ENCODE results near the gene PEX14.

The PEX14 gene

DNA sequence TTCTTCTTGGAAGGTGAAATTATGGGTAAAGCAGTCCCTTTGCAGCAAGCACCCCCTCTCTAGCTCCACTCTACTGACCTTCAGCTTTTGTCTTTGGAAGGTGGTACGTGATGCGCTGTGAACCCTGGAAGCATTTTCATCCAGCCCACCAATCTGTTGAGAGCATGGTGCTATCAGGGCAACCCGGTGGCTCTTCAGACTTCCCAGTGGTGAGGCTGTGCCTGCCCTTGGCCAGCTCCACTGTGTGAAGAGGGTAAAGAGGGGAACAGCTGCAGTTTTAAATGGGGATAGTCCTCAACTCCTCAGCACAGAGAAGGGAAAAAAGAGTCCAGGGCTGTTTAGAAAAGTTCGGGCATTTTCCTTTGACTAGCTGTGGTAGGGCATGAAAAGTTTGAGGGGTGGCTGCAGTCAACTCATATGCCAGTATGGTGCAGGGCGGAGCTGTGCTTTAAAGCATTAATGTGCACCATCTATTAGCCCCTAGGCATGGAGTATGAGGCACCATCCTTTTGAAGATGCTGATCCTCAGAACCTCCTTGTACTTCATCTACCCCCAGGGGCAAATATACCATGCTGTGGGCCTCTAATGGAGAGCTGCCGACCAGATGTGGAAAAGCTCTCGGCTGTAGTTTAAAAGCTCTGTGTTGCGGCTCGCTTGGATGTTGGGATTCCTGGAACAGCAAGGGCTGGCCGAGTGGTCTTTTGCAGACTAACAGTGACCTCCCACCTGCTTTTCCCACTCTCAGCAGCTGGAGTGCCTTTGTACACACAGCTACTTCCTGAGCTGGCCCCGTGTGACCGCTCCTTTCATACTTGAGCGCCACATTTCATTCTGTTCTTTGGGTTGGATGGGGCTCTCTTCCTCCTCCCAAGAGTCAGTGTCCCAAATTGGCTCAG, 123.0 kb downstream of the PEX14 start:
- TF ChIP-seq Cebpa-rat (IDR thresholded peaks at IDR 0.05) = no peak
- no peak overlapping the region for H3K27ac ChIP-seq
- H4K20me1 ChIP-seq = peaks cover 0 to 38% (median 18%) of the 10 kb centered on the region in 11 experiments; a peak in 13 of 22 replicates
- no peaks in the 10 kb centered on the region for H3K27me3 ChIP-seq
- H3K4me3 ChIP-seq = no peak overlapping the region
- H3K4me2 ChIP-seq = peak overlapping the region in 8 of 11 experiments; percentile 23 to 57 (median 48); a peak in 15 of 22 replicates
- no peaks in the 10 kb centered on the region for H3K9me3 ChIP-seq (replicated peaks in 1 of 11)
- peaks cover 0 to 27% (median 18%) of the 10 kb centered on the region in 10 experiments; a peak in 15 of 20 replicates for H3K4me1 ChIP-seq
- H3K36me3 ChIP-seq = peaks cover 4 to 47% (median 16%) of the 10 kb centered on the region in 11 experiments; a peak in 16 of 22 replicates
- H3K9ac ChIP-seq = no peak overlapping the region

GRCh38 chr1:10598389-10598702, 123.6 kb downstream of the PEX14 start:
- peak overlapping the region in 8 of 11 experiments; percentile 23 to 57 (median 48); a peak in 15 of 22 replicates for H3K4me2 ChIP-seq
- no peaks in the 10 kb centered on the region for H3K9me3 ChIP-seq (replicated peaks in 1 of 11)

DNA sequence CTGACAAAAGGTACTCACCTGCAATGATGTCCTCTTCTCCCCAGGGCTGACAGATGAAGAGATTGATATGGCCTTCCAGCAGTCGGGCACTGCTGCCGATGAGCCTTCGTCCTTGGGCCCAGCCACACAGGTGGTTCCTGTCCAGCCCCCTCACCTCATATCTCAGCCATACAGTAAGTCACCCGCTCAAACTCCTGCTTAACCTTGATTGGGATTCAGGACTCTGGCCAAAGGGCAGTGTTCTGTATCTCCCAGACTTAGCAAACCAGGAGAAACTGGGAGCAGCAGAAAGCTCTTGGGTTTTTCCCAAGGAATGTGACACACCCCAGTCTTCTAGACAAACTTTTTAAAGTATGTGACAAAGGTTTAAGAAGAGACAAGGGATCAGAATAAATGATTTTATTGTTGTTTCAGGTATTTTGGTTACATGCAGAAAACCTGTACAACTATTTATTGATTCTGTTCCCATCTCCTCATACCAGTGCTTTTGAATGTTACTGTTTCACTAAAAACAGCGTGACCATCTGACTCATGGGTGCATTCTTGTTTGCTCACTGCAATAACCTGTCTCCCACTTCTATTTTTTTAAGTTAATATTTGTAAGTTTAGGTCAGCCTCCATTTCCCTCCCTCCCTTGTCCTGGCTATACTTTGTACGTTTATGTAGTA, 124.6 kb downstream of the PEX14 start:
- no peaks in the 10 kb centered on the region for H3K27me3 ChIP-seq
- peaks cover 0 to 39% (median 29%) of the 10 kb centered on the region in 10 experiments; a peak in 15 of 20 replicates for H3K4me1 ChIP-seq
- TF ChIP-seq Cebpa-rat (IDR thresholded peaks at IDR 0.05) = no peak
- peaks cover 4 to 49% (median 18%) of the 10 kb centered on the region in 11 experiments; a peak in 16 of 22 replicates for H3K36me3 ChIP-seq
- no peak overlapping the region for H3K4me3 ChIP-seq
- H3K4me2 ChIP-seq = no peak overlapping the region
- no peaks in the 10 kb centered on the region for H3K9me3 ChIP-seq (replicated peaks in 1 of 11)
- no peak overlapping the region for H3K27ac ChIP-seq
- peaks cover 0 to 28% (median 20%) of the 10 kb centered on the region in 11 experiments; a peak in 12 of 22 replicates for H4K20me1 ChIP-seq
- H3K9ac ChIP-seq = no peak overlapping the region

More at GRCh38 chr1:10598389-10598702, 123.6 kb downstream of the PEX14 start:
- TF ChIP-seq Cebpa-rat (IDR thresholded peaks at IDR 0.05) = no peak
- peaks cover 0 to 29% (median 19%) of the 10 kb centered on the region in 10 experiments; a peak in 15 of 20 replicates for H3K4me1 ChIP-seq
- no peak overlapping the region for H3K4me3 ChIP-seq
- H3K9ac ChIP-seq = no peak overlapping the region
- H3K27me3 ChIP-seq = no peaks in the 10 kb centered on the region
- H4K20me1 ChIP-seq = peaks cover 0 to 32% (median 18%) of the 10 kb centered on the region in 11 experiments; a peak in 12 of 22 replicates
- no peak overlapping the region for H3K27ac ChIP-seq
- peaks cover 4 to 49% (median 18%) of the 10 kb centered on the region in 11 experiments; a peak in 16 of 22 replicates for H3K36me3 ChIP-seq

- H3K27me3 ChIP-seq = no peaks in the 10 kb centered on the region
- H3K4me2 ChIP-seq = peak overlapping the region in 5 of 11 experiments; percentile 3 to 28 (median 20); a peak in 5 of 22 replicates
- no peak overlapping the region for H3K4me3 ChIP-seq
- TF ChIP-seq Cebpa-rat (IDR thresholded peaks at IDR 0.05) = no peak
- H4K20me1 ChIP-seq = peaks cover 0 to 18% (median 12%) of the 10 kb centered on the region in 11 experiments; a peak in 8 of 22 replicates
- H3K27ac ChIP-seq = no peak overlapping the region
- no peaks in the 10 kb centered on the region for H3K9me3 ChIP-seq (replicated peaks in 1 of 11)
- no peak overlapping the region for H3K9ac ChIP-seq
- H3K36me3 ChIP-seq = peaks cover 13 to 65% (median 28%) of the 10 kb centered on the region in 11 experiments; a peak in 19 of 22 replicates
- H3K4me1 ChIP-seq = peaks cover 0 to 48% (median 32%) of the 10 kb centered on the region in 10 experiments; a peak in 15 of 20 replicates
Measured at GRCh38 chr1:10601342-10602070, 126.8 kb downstream of the PEX14 start.

GRCh38 chr1:10602936-10603335, 128.2 kb downstream of the PEX14 start:
- no peak for TF ChIP-seq Cebpa-rat (IDR thresholded peaks at IDR 0.05)
- Histone ChIP-seq H3K4me1 (peaks cover 0 to 44% (median 26%) of the 10 kb centered on the region in 10 experiments; a peak in 14 of 20 replicates), H3K27ac (no peak overlapping the region), H3K9me3 (replicated peaks in 1 of 11) (no peaks in the 10 kb centered on the region), H3K9ac (no peak overlapping the region), H3K4me2 (no peak overlapping the region; a peak in 1 of 22 replicates), H4K20me1 (peaks cover 0 to 14% (median 5%) of the 10 kb centered on the region in 11 experiments; a peak in 6 of 22 replicates), H3K36me3 (peaks cover 15 to 66% (median 29%) of the 10 kb centered on the region in 11 experiments; a peak in 19 of 22 replicates), H3K4me3 (no peak overlapping the region), H3K27me3 (no peaks in the 10 kb centered on the region)

DNA sequence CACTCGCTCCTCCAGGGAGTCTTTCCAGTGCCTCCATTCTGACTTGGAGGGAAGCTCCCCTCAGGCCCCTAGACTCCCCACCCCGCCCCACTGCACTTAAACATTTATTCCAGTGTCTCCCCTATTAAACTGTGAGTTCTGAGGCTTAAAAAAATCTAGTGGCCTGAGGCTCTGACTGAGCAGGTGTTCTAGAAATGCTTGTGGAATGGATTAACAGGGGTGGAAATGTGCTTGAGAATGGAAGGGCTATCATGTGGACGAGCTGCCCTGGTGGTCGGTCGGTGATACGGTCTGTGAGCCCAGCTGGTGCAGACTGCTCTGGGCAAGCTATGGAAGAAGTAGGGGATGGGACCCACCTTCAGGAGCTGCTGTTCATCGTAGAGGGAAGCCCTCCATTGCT, 130.2 kb downstream of the PEX14 start:
- H3K4me2 ChIP-seq = peak overlapping the region in 3 of 11 experiments; percentile 4 to 25 (median 5); a peak in 1 of 22 replicates
- H3K27ac ChIP-seq = no peak overlapping the region
- H3K4me1 ChIP-seq = peaks cover 0 to 38% (median 20%) of the 10 kb centered on the region in 10 experiments; a peak in 14 of 20 replicates
- no peaks in the 10 kb centered on the region for H3K27me3 ChIP-seq
- peaks cover 0 to 16% (median 5%) of the 10 kb centered on the region in 11 experiments; a peak in 5 of 22 replicates for H4K20me1 ChIP-seq
- no peak overlapping the region for H3K9ac ChIP-seq
- no peak overlapping the region for H3K4me3 ChIP-seq
- TF ChIP-seq Cebpa-rat (IDR thresholded peaks at IDR 0.05) = no peak
- H3K36me3 ChIP-seq = peaks cover 9 to 63% (median 18%) of the 10 kb centered on the region in 11 experiments; a peak in 20 of 22 replicates
- no peaks in the 10 kb centered on the region for H3K9me3 ChIP-seq (replicated peaks in 1 of 11)

DNA sequence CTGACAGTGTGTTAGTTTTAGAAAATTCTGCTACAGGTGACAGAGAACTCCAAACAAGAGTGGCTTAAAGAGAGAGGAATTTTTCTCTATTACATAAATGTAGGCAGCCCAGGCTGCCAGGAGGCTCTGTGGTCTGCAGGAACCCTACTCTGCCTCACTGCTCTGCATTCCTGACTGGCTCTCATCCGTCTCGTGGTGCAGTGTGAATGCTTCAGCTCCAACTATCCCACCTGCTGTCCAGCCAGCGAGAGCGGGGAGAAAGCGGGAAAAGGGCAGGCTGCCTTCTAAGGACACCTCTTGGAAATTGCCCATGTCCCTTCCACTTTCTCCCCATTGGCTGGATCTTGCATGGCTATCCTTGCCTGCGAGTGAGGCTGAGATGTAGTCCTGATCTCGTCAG, 131.3 kb downstream of the PEX14 start:
- Histone ChIP-seq H3K27me3 (no peaks in the 10 kb centered on the region), H3K4me3 (no peak overlapping the region), H3K27ac (no peak overlapping the region), H3K9ac (no peak overlapping the region), H3K4me1 (peaks cover 0 to 38% (median 20%) of the 10 kb centered on the region in 10 experiments; a peak in 15 of 20 replicates), H3K4me2 (no peak overlapping the region), H3K36me3 (peaks cover 8 to 52% (median 14%) of the 10 kb centered on the region in 11 experiments; a peak in 19 of 22 replicates), H4K20me1 (peaks cover 0 to 16% (median 5%) of the 10 kb centered on the region in 11 experiments; a peak in 5 of 22 replicates), H3K9me3 (replicated peaks in 1 of 11) (no peaks in the 10 kb centered on the region)
- TF ChIP-seq Cebpa-rat (IDR thresholded peaks at IDR 0.05) = no peak

DNA sequence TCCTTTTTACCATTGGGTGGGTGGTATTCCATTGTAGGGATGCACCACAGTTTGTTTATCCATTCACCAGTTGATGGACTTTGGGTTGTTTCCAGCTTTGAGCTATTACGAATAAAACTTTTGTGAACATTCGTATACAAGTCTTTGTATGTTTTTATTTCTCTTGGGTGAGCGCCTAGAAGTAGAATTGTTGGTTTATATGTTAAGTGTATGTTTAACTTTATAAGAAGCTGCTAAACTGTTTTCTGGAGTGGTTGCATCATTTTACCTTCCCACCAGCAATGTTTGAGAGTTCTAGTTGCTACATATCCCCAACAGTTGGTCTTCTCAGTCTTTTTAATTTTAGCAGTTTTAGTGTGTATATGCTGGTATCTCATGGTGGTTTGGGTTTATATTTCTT, 132.5 kb downstream of the PEX14 start:
- Histone ChIP-seq H3K4me2 (no peak overlapping the region), H3K36me3 (peaks cover 8 to 40% (median 14%) of the 10 kb centered on the region in 11 experiments; a peak in 18 of 22 replicates), H3K27ac (no peak overlapping the region), H3K9me3 (replicated peaks in 1 of 11) (no peaks in the 10 kb centered on the region), H3K27me3 (no peaks in the 10 kb centered on the region), H3K9ac (no peak overlapping the region), H3K4me3 (no peak overlapping the region), H3K4me1 (peaks cover 0 to 29% (median 14%) of the 10 kb centered on the region in 10 experiments; a peak in 15 of 20 replicates), H4K20me1 (peaks cover 0 to 16% (median 3%) of the 10 kb centered on the region in 11 experiments; a peak in 5 of 22 replicates)
- TF ChIP-seq Cebpa-rat (IDR thresholded peaks at IDR 0.05) = no peak

Data from BLaER1 treated with 17β-estradiol and CSF1 and Interleukin-3, amounts not matched to agents 10 nM and 100 nM (cell line).